Coronary artery (tissue), 2 donors: ENCODE measurements around the gene SGK1.

Experiments
- DNase-seq: peaks from one replicate; pipeline ENCODE4 v3.0.0-alpha.2; 2017; ENCODE audit warnings: low spot score
- H3K27ac ChIP-seq, 2 donors: fragments of 200-600 bp; sonication (generic); one replicate each; pipeline ENCODE4 v1.5.1; 2016 to 2019
- H3K4me3 ChIP-seq: fragments of 200-600 bp; sonication (generic); 2 replicates; pipeline ENCODE4 v1.5.1; 2016; ENCODE audit warnings: mild to moderate bottlenecking, moderate library complexity
- TF ChIP-seq, protein P1 (sequence below): fragments of 200-600 bp; sonication (generic); IDR thresholded peaks from one replicate; pipeline ENCODE4 v1.5.1; 2019; ENCODE audit warnings: antibody characterized with exemption

Gene SGK1

DNA sequence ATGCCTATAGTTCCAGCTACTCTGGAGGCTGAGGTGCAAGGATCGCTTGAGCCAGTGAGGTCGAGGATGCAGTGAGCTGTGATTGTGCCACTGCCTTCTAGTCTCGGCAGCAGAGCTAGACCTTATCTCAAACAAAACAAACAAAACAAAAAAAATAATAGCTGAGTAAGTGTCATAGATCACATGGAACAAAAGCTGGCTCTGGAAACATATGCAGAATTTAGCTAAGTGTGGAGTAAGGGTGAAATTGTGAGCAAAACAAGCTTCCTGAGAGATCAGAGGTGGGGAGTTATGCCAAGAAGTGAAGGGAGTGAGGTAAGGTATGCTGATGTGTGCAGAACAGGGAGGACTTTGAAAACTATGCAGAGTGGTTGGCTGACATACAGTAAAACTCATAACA lies 18.7 kb downstream of the SGK1 start:
- no peak for DNase-seq
- Histone ChIP-seq H3K27ac (no peak overlapping the region), H3K4me3 (no peak overlapping the region)
- TF ChIP-seq, protein P1, sequence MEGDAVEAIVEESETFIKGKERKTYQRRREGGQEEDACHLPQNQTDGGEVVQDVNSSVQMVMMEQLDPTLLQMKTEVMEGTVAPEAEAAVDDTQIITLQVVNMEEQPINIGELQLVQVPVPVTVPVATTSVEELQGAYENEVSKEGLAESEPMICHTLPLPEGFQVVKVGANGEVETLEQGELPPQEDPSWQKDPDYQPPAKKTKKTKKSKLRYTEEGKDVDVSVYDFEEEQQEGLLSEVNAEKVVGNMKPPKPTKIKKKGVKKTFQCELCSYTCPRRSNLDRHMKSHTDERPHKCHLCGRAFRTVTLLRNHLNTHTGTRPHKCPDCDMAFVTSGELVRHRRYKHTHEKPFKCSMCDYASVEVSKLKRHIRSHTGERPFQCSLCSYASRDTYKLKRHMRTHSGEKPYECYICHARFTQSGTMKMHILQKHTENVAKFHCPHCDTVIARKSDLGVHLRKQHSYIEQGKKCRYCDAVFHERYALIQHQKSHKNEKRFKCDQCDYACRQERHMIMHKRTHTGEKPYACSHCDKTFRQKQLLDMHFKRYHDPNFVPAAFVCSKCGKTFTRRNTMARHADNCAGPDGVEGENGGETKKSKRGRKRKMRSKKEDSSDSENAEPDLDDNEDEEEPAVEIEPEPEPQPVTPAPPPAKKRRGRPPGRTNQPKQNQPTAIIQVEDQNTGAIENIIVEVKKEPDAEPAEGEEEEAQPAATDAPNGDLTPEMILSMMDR, result no peak

DNA sequence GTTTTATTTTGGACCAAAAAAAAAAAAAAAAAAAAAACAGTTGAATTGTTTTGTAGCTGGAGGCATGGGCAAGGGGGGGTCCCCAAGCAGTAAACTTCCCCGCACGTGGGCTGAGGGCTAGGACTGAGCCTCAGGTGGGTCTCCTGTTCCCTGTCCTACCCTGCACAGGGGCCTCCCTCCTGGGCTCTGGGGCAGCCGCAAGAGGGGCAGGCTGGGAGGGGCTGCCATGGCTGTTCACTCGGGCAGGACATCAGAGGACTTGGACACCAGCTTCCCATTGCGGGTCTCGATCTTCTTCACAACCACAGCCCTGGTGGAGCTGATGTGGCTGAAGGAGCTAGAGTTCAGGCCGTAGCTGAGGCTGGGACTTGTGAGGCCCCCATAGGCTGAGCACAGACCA lies 21.1 kb downstream of the SGK1 start:
- no peak for DNase-seq
- H3K4me3 ChIP-seq, result no peak overlapping the region
- TF ChIP-seq, protein P1, result no peak
- no peak overlapping the region for H3K27ac ChIP-seq

DNA sequence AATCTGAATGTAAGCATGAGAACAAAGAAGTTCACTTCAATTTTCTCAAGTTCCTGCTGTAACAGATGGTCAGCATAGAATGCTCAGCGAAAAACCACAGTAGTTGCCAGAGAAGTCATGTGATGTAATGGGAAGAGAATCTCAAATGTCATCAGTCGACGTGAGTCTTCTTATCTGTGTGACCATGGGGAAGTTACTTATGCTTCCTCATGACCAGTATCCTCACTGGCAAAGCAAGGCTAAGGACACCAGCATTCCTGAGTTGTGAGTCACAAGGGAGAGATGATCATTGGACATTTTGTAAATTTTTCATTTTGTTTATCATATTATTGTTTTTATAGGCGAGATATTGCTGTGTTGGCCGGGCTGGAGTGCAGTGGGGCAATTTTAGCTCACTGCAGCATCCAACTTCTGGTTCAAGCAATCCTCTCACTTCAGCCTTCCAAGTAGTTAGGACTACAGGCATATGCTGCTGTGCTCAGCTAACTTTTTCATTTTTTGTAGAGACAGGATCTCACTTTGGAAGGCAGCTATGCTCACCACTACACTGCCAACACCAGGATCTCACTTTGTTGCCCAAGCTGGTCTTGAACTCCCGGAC lies 21.9 kb downstream of the SGK1 start:
- H3K4me3 ChIP-seq, result no peak overlapping the region
- peak overlapping the region in 1 of 2 donors; percentile 70 for H3K27ac ChIP-seq
- no peak for DNase-seq

DNA sequence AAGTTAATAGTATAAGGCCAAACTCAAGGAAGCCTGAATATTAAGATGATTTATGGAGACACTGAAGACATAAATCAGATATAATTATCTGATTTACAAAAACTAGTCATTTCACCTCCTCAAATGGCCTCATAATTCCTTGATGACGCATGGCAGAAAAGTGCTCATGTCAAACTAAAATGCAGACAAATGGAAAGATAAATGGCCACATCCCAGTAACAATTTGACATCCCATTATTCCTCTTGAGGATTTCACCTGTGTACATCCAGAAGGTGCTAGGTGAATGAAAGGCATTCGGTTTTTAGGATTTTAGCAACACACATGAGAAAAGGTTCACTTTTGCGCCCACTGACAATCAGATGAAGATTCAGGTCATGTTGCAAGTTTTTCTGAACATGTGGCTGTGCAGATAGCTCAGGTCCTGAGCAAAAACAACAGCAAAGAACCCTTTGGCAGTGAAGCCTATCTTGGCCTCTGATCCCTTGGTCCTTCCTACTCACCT lies 24.2 kb downstream of the SGK1 start:
- no peak for DNase-seq
- H3K27ac ChIP-seq, result no peak overlapping the region
- TF ChIP-seq, protein P1, result no peak
- no peak overlapping the region for H3K4me3 ChIP-seq

More for the DNA sequence above, 21.9 kb downstream of the SGK1 start:
- TF ChIP-seq, protein P1, result no peak

DNA sequence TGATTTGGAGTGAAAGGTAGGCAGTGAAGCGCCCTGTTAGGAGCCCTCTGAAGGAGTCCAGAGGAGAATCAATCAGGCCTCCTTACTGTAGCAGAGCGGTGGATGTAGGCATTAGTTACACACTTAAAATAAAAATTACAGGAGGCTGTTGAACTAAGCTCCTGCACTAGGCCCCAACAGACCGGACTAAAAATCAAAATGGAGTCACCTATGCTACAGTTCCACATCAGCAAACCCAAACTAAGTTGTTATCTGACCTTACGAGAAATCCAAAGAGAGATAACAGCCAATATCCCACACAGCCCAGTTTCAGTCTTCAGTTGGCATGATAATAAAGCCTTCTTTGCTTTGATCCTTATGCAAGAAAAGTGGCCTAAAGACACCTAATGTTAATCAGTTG lies 26.8 kb downstream of the SGK1 start:
- no peak overlapping the region for H3K4me3 ChIP-seq
- TF ChIP-seq, protein P1, result no peak
- no peak overlapping the region for H3K27ac ChIP-seq
- no peak for DNase-seq

GRCh38 chr6:134289204-134289575 lies 28.7 kb downstream of the SGK1 start:
- no peak overlapping the region for H3K27ac ChIP-seq

More at GRCh38 chr6:134289204-134289575, 28.7 kb downstream of the SGK1 start:
- no peak for DNase-seq
- TF ChIP-seq, protein P1, result no peak
- no peak overlapping the region for H3K4me3 ChIP-seq
